Transverse colon (tissue), 4 donors: ENCODE results near the gene RRBP1.

Source experiments
- EP300 ChIP-seq: sonication (generic); formaldehyde crosslinking; IDR thresholded peaks from one replicate; pipeline ENCODE4 v1.6.1; 2017; ENCODE audit warnings: antibody characterized with exemption, low read depth
- POLR2A ChIP-seq: fragments of 450-650 bp; IDR thresholded peaks from one replicate; pipeline ENCODE4 v1.6.1; 2016; ENCODE audit warnings: antibody characterized with exemption, mild to moderate bottlenecking, moderate library complexity
- POLR2AphosphoS5 ChIP-seq, 3 donors: sonication (generic); formaldehyde crosslinking; IDR thresholded peaks; one replicate each; pipeline ENCODE4 v1.6.1; 2016; ENCODE audit warnings: antibody characterized with exemption in 3 of 3
- TF ChIP-seq, protein P1 (sequence below), 5 experiments: fragments of 200-600 bp in 3 of 5; fragments of 450-650 bp in 2 of 5; sonication (generic) in 3 of 5; IDR thresholded peaks; 1 replicate in 2 of 5; 2 replicates in 3 of 5; pipeline ENCODE4 v1.5.1; 2016 to 2017; ENCODE audit warnings: antibody characterized with exemption in 5 of 5, inconsistent platforms in 3 of 5, mild to moderate bottlenecking in 2 of 5, moderate library complexity in 1 of 5

DNA sequence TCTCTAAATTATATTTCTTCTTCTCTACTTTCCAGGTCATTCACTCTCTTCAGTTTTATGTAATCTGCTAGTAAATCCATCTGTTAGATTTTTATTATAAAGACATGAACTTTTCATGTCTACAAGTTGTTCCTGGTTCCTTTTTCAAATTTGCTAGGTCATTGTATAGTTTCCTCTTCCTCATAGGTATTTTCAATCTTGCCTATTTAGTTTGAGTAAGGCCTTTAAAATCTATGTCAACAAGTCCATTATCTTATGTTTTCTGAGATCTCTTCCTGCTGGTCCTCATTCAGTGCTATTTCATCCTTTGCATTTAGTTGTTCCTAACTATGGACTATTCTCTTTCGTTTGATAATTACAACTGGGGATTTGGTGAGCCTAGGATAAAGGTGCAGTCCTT, 11.0 kb downstream of the RRBP1 start:
- TF ChIP-seq, protein P1, sequence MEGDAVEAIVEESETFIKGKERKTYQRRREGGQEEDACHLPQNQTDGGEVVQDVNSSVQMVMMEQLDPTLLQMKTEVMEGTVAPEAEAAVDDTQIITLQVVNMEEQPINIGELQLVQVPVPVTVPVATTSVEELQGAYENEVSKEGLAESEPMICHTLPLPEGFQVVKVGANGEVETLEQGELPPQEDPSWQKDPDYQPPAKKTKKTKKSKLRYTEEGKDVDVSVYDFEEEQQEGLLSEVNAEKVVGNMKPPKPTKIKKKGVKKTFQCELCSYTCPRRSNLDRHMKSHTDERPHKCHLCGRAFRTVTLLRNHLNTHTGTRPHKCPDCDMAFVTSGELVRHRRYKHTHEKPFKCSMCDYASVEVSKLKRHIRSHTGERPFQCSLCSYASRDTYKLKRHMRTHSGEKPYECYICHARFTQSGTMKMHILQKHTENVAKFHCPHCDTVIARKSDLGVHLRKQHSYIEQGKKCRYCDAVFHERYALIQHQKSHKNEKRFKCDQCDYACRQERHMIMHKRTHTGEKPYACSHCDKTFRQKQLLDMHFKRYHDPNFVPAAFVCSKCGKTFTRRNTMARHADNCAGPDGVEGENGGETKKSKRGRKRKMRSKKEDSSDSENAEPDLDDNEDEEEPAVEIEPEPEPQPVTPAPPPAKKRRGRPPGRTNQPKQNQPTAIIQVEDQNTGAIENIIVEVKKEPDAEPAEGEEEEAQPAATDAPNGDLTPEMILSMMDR (IDR thresholded peaks at IDR 0.05) = no peak
- TF ChIP-seq POLR2A (no peak), POLR2AphosphoS5 (IDR thresholded peaks at IDR 0.05) (no peak), EP300 (no peak)
